Fibroblast of gingiva (primary cell): Measurements from ENCODE around the gene NOTCH4.
"Not testable (repeated sequence)": the region's sequence is repeated elsewhere in the genome, so short reads cannot be mapped to it uniquely, and the experiment has no call there.

Experiments
- DNase-seq: peaks from one replicate; pipeline ENCODE4 v3.0.0-alpha.2; 2011; ENCODE audit warnings: low read depth

NOTCH4 gene

GRCh38 chr6:32216998-32217397, 6.9 kb downstream of the NOTCH4 start:
- DNase-seq: no peak

GRCh38 chr6:32216285-32216684, 7.6 kb downstream of the NOTCH4 start:
- no peak for DNase-seq

- no peak for DNase-seq
Observed at GRCh38 chr6:32215617-32216016, 8.2 kb downstream of the NOTCH4 start.

- no peak for DNase-seq
Observed at GRCh38 chr6:32214126-32214525, 9.7 kb downstream of the NOTCH4 start.

- DNase-seq: no peak
Observed at GRCh38 chr6:32213649-32214048, 10.2 kb downstream of the NOTCH4 start.

- DNase-seq: no peak
Observed at GRCh38 chr6:32212076-32212760, 11.6 kb downstream of the NOTCH4 start.

- DNase-seq: not testable (repeated sequence)
Observed at GRCh38 chr6:32211432-32211831, 12.4 kb downstream of the NOTCH4 start.

GRCh38 chr6:32210191-32210601, 13.7 kb downstream of the NOTCH4 start:
- no peak for DNase-seq

GRCh38 chr6:32208996-32209395, 14.9 kb downstream of the NOTCH4 start:
- DNase-seq: no peak

- DNase-seq: no peak
Observed at GRCh38 chr6:32204268-32204715, 19.6 kb downstream of the NOTCH4 start.

GRCh38 chr6:32203426-32204267, 20.2 kb downstream of the NOTCH4 start:
- no peak for DNase-seq

- no peak for DNase-seq
Observed at GRCh38 chr6:32202186-32202585, 21.7 kb downstream of the NOTCH4 start.

GRCh38 chr6:32200711-32201475, 23.0 kb downstream of the NOTCH4 start:
- no peak for DNase-seq

- no peak for DNase-seq
Observed at GRCh38 chr6:32198866-32199265, 25.0 kb downstream of the NOTCH4 start.

GRCh38 chr6:32198345-32198696, 25.5 kb downstream of the NOTCH4 start:
- no peak for DNase-seq

- DNase-seq: no peak
Observed at GRCh38 chr6:32196682-32197616, 26.9 kb downstream of the NOTCH4 start.

- DNase-seq: peak; percentile 84
Observed at GRCh38 chr6:32195902-32196681, 27.8 kb downstream of the NOTCH4 start.

GRCh38 chr6:32195652-32195901, 28.3 kb downstream of the NOTCH4 start:
- peak; percentile 100 for DNase-seq

- peak; percentile 48 for DNase-seq
Observed at GRCh38 chr6:32194825-32195651, 28.8 kb downstream of the NOTCH4 start.

- DNase-seq: no peak
Observed at GRCh38 chr6:32194388-32194787, 29.5 kb downstream of the NOTCH4 start.
